Stimulated activated CD4-positive, alpha-beta T cell treated with anti-CD3 and anti-CD28 coated beads, Interleukin-12 subunit alpha, Interleukin-12 subunit beta, amount 100 ng/mL, for 4 hours (primary cell): Measurements from ENCODE around the gene ABCA6.

Experiments
- DNase-seq: peaks from one replicate; pipeline ENCODE4 v3.0.0-alpha.2; 2020

Gene ABCA6

GRCh38 chr17:69046121-69046807 is 95.4 kb downstream of the ABCA6 start:
- no peak for DNase-seq

- no peak for DNase-seq
These were observed 96.0 kb downstream of the ABCA6 start for GRCh38 chr17:69045646-69046045.

- no peak for DNase-seq
These were observed 97.3 kb downstream of the ABCA6 start for GRCh38 chr17:69044371-69044770.

GRCh38 chr17:69043098-69043734 is 98.5 kb downstream of the ABCA6 start:
- no peak for DNase-seq

GRCh38 chr17:69042308-69042707 is 99.4 kb downstream of the ABCA6 start:
- DNase-seq: no peak

- no peak for DNase-seq
These were observed 109.9 kb downstream of the ABCA6 start for GRCh38 chr17:69031839-69032238.

- no peak for DNase-seq
These were observed 111.5 kb downstream of the ABCA6 start for GRCh38 chr17:69030169-69030568.
